ENCODE data around the gene LRRC8C.

The LRRC8C gene

GRCh38 chr1:89672489-89673183 is 39.7 kb downstream of the LRRC8C start:
- H3K36me3 ChIP-seq (replicated peaks): no peaks in the 10 kb centered on the region
- H3K27ac ChIP-seq: no peak overlapping the region
- no peak for DNase-seq
- H3K4me3 ChIP-seq (ENCODE audit: low read depth, low read length): no peak overlapping the region
- H3K27me3 ChIP-seq (replicated peaks): no peaks in the 10 kb centered on the region
- TF ChIP-seq, protein P1, sequence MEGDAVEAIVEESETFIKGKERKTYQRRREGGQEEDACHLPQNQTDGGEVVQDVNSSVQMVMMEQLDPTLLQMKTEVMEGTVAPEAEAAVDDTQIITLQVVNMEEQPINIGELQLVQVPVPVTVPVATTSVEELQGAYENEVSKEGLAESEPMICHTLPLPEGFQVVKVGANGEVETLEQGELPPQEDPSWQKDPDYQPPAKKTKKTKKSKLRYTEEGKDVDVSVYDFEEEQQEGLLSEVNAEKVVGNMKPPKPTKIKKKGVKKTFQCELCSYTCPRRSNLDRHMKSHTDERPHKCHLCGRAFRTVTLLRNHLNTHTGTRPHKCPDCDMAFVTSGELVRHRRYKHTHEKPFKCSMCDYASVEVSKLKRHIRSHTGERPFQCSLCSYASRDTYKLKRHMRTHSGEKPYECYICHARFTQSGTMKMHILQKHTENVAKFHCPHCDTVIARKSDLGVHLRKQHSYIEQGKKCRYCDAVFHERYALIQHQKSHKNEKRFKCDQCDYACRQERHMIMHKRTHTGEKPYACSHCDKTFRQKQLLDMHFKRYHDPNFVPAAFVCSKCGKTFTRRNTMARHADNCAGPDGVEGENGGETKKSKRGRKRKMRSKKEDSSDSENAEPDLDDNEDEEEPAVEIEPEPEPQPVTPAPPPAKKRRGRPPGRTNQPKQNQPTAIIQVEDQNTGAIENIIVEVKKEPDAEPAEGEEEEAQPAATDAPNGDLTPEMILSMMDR (IDR thresholded peaks at IDR 0.05; ENCODE audit: low read depth, low read length, missing control alignments): no peak
- in situ Hi-C loops (cut with HindIII; ENCODE audit: low pct_ligation_motif_present, low sequenced_read_pairs): no loop called here

DNA sequence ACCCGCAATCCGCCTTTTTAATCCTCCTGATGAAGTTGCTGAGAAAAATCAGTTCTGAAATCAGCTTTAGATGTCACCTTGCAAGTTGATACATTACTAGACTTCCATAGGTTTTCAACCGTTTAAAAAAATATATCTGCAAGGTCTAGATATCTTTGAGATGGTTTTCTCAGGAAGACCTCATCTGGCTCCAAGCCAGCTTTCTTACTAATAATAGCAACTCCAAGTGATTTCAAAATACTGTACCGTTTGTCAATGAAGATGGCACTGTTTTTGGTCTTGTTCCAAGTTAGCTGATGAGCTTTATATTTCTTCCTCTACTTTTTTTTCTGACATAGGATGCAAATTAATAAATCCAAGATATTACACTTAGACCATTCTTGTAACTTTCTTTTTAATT is 40.3 kb downstream of the LRRC8C start:
- Histone ChIP-seq H3K27ac (no peak overlapping the region), H3K27me3 (replicated peaks) (no peaks in the 10 kb centered on the region), H3K4me3 (ENCODE audit: low read depth, low read length) (no peak overlapping the region)

GRCh38 chr1:89675677-89676076 is 42.8 kb downstream of the LRRC8C start:
- in situ Hi-C loops (cut with HindIII; ENCODE audit: low pct_ligation_motif_present, low sequenced_read_pairs): no loop called here
- TF ChIP-seq, protein P1 (IDR thresholded peaks at IDR 0.05; ENCODE audit: low read depth, low read length, missing control alignments): no peak
- H3K36me3 ChIP-seq (replicated peaks): no peaks in the 10 kb centered on the region

More for the DNA sequence above, 40.3 kb downstream of the LRRC8C start:
- TF ChIP-seq, protein P1 (IDR thresholded peaks at IDR 0.05; ENCODE audit: low read depth, low read length, missing control alignments): no peak
- H3K36me3 ChIP-seq (replicated peaks): no peaks in the 10 kb centered on the region
- no peak for DNase-seq
- in situ Hi-C loops (cut with HindIII; ENCODE audit: low pct_ligation_motif_present, low sequenced_read_pairs): no loop called here

GRCh38 chr1:89681045-89681729 is 48.3 kb downstream of the LRRC8C start:
- in situ Hi-C loops (cut with HindIII; ENCODE audit: low pct_ligation_motif_present, low sequenced_read_pairs): no loop called here
- no peak for DNase-seq
- H3K36me3 ChIP-seq (replicated peaks): no peaks in the 10 kb centered on the region
- H3K4me3 ChIP-seq (ENCODE audit: low read depth, low read length): no peak overlapping the region
- TF ChIP-seq, protein P1 (IDR thresholded peaks at IDR 0.05; ENCODE audit: low read depth, low read length, missing control alignments): no peak
- H3K27ac ChIP-seq: no peak overlapping the region
- H3K27me3 ChIP-seq (replicated peaks): no peaks in the 10 kb centered on the region

More at GRCh38 chr1:89675677-89676076, 42.8 kb downstream of the LRRC8C start:
- DNase-seq: no peak
- no peak overlapping the region for H3K27ac ChIP-seq
- no peak overlapping the region for H3K4me3 ChIP-seq (ENCODE audit: low read depth, low read length)
- no peaks in the 10 kb centered on the region for H3K27me3 ChIP-seq (replicated peaks)

DNA sequence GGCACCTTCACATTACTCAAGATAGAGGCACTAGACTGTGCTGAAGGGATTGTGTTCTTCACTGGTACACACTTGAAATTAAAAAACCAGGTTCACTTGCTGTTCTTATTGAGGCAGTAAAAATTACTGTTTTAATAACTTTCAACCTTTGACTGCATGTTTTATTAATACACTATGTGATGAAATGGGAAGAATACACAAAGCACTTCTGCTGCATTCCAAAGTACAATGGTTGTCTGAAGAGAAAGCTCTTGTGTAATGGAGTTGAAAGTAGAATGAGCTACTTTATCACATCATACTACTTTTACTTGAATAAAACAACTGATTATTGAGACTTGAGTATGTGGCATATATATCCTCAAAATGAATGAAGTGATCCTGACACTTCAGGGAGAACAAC is 49.7 kb downstream of the LRRC8C start:
- Histone ChIP-seq H3K27me3 (replicated peaks) (no peaks in the 10 kb centered on the region), H3K4me3 (ENCODE audit: low read depth, low read length) (no peak overlapping the region), H3K36me3 (replicated peaks) (no peaks in the 10 kb centered on the region), H3K27ac (no peak overlapping the region)
- in situ Hi-C loops (cut with HindIII; ENCODE audit: low pct_ligation_motif_present, low sequenced_read_pairs): no loop called here
- no peak for DNase-seq
- TF ChIP-seq, protein P1 (IDR thresholded peaks at IDR 0.05; ENCODE audit: low read depth, low read length, missing control alignments): no peak
